Ovary (tissue), 9 donors: ENCODE data around the gene B4GALT5. TPM values are rescaled to one million over a fixed set of nuclear protein-coding genes. Genes with fewer than 3 reads are reported as not detected.
A peak's percentile ranks its signal among the peaks of the same experiment; 100 is the strongest.

Experiments
- DNase-seq, 5 donors: peaks; one replicate each; pipeline ENCODE4 v3.0.0-alpha.2; 2019 to 2020
- H3K27ac ChIP-seq, 2 donors: fragments of 200-600 bp; one replicate each; pipeline versions ENCODE4 v1.5.1 to v1.8.0; 2019 to 2022
- H3K27me3 ChIP-seq: fragments of 200-600 bp; one replicate; pipeline ENCODE4 v1.8.0; 2022
- H3K36me3 ChIP-seq: fragments of 200-600 bp; sonication (generic); one replicate; pipeline ENCODE4 v1.5.1; 2019
- H3K4me1 ChIP-seq: one replicate; pipeline ENCODE4 v1.8.1; 2013; ENCODE audit warnings: mild to moderate bottlenecking, moderate library complexity; ENCODE audit not compliant: insufficient read depth
- H3K4me3 ChIP-seq: fragments of 200-600 bp; sonication (generic); one replicate; pipeline ENCODE4 v1.5.1; 2017
- H3K9me3 ChIP-seq, 2 donors: fragments of 200-600 bp in 1 of 2; sonication (generic) in 1 of 2; one replicate each; pipeline versions ENCODE4 v1.5.1 to v1.8.1; 2013 to 2019; ENCODE audit warnings: mild to moderate bottlenecking in 1 of 2, moderate library complexity in 1 of 2
- EP300 ChIP-seq: sonication (generic); formaldehyde crosslinking; IDR thresholded peaks from one replicate; pipeline ENCODE4 v1.6.1; 2017; ENCODE audit warnings: antibody characterized with exemption
- POLR2A ChIP-seq: fragments of 450-650 bp; IDR thresholded peaks from one replicate; pipeline ENCODE4 v1.6.1; 2017; ENCODE audit warnings: antibody characterized with exemption, mild to moderate bottlenecking, moderate library complexity
- WGBS, 3 donors: extraction: QIAGEN DNeasy Blood & Tissue Kit in 1 of 3; methylation state at CpG; one replicate each; pipeline versions ENCODE4 v1.1.5 to v1.1.7; 2013 to 2017; 5-methylcytosine and 5-hydroxymethylcytosine counted together
- intact Hi-C, 4 donors: fragments of 100-400 bp; cut with DNase I; formaldehyde crosslinking; loops; one replicate each; pipeline versions ENCODE4 v1.11.0 to v1.15.1; 2022 to 2023
- polyA plus RNA-seq, 2 donors: library from polyadenylated mRNA; stranded (reverse); fragments of 200-250 nt in 1 of 2; fragments of 350-450 nt in 1 of 2; fragmentation: Illumina TruSeq in 1 of 2; extraction: RNeasy Lipid Tissue Mini Kit (QIAGEN cat#74804) in 1 of 2; gene quantifications; one replicate each; pipeline ENCODE4 v1.2.3, GENCODE V29; 2013 to 2014
- total RNA-seq, 7 donors: library from RNA; depleted of rRNA in 2 of 7; stranded (reverse); fragments of >200 nt in 2 of 7; fragmentation: NEBNext Ultra II Directional in 3 of 7; extraction: Animal tissue kit (Norgen Biotek cat#: 25700) in 3 of 7; gene quantifications; one replicate each; pipeline versions ENCODE4 v1.1.0 to v1.2.4, GENCODE V29; 2016 to 2023
- TF ChIP-seq, protein P1 (sequence below), 3 donors: fragments of 450-650 bp in 2 of 3; fragments of 200-600 bp in 1 of 3; IDR thresholded peaks; one replicate each; pipeline versions ENCODE4 v1.5.1 to v1.8.0; 2016 to 2022; ENCODE audit warnings: antibody characterized with exemption in 3 of 3, mild to moderate bottlenecking in 1 of 3
- donor health status: DM: no; HTN: no; CAD: no; lungs with moderate emphysema.
- donor health status: DM: no; HTN: no; CAD: no.
- donor health status: Bipolar disorder and iron deficiency.
- donor health status: DM: yes; HTN: yes; CAD: no.
- donor health status: DM: no; HTN: no; CAD: no.
- donor health status: DM: yes; HTN: yes; CAD: no.

The B4GALT5 gene
- total and polyA plus RNA-seq, 9 donors, result 19.0 to 53.6 (median 37.7) TPM

DNA sequence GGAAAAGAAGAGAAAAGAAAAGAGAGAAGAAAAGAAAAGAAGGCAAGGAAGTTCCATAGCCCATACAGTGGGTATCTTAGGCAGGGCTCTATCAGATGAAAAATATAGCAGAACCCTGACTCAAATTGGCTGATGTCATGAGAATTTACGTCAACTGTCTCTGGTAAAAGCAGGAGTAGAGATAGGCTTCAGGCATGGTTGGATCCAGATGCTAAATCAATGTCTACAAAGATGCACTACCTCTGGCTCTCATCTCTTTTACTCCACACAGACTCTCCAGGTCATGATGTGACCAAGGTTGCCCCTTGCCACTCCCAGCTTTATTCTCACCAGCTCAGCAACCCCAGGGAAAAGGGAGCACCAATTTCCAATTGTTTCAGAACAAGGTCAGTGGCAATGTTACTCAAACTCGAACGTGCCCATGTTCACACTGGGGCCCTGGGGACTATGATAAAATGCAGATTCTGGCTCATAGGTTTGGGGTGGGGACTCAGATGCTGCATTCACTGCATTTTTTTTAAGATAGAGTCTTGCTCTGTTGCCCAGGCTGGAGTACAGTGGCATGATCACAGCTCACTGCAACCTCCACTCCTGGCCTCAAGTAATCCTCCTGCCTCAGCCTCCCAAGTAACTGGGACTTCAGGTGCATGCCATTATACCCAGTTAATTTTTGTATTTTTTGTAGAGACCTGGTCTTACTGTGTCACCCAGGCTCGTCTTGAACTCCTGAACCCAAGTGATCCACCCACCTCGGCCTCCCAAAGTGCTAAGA lies 112.3 kb downstream of the B4GALT5 start:
- peaks cover 5% of the 10 kb centered on the region for H3K4me1 ChIP-seq
- no peak overlapping the region for H3K4me3 ChIP-seq
- H3K9me3 ChIP-seq, result no peaks in the 10 kb centered on the region
- H3K36me3 ChIP-seq, result no peaks in the 10 kb centered on the region
- intact Hi-C loops, result loop anchor here in 2 of 4 donors (2.0 to 10.0 kb wide), 3 partner anchors 59 to 267 kb away; no protein-coding TSS in a partner anchor
- H3K27ac ChIP-seq, result no peak overlapping the region
- no peaks in the 10 kb centered on the region for H3K27me3 ChIP-seq
- DNase-seq, result no peak
- 86 to 92% (median 88%) methylated on average over 5 of the region's 5 CpGs for WGBS, 3 donors
- no peak for TF ChIP-seq POLR2A
- TF ChIP-seq, protein P1, sequence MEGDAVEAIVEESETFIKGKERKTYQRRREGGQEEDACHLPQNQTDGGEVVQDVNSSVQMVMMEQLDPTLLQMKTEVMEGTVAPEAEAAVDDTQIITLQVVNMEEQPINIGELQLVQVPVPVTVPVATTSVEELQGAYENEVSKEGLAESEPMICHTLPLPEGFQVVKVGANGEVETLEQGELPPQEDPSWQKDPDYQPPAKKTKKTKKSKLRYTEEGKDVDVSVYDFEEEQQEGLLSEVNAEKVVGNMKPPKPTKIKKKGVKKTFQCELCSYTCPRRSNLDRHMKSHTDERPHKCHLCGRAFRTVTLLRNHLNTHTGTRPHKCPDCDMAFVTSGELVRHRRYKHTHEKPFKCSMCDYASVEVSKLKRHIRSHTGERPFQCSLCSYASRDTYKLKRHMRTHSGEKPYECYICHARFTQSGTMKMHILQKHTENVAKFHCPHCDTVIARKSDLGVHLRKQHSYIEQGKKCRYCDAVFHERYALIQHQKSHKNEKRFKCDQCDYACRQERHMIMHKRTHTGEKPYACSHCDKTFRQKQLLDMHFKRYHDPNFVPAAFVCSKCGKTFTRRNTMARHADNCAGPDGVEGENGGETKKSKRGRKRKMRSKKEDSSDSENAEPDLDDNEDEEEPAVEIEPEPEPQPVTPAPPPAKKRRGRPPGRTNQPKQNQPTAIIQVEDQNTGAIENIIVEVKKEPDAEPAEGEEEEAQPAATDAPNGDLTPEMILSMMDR (IDR thresholded peaks at IDR 0.05), result no peak
- no peak for TF ChIP-seq EP300

DNA sequence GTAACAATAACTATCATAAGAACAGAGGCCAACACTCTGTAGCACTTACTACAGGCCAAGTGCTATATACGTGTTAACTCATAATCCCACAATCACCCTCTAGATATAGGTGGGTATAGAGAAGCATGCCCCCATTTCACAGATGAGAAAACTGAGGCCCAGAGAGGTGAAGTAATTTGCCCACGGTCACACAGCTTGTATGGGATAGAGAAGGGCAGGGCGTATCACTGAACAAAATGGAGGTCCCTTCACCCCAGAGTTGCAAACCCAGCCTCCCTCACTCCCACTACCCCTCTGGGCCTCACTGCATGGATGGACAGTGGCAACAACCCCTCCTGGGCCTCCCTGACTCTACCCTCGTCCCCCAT lies 113.9 kb downstream of the B4GALT5 start:
- H3K27ac ChIP-seq, result no peak overlapping the region
- no peak overlapping the region for H3K4me3 ChIP-seq
- no peaks in the 10 kb centered on the region for H3K9me3 ChIP-seq
- DNase-seq, result no peak
- 92 to 98% (median 98%) methylated on average over 4 of the region's 4 CpGs for WGBS, 3 donors
- TF ChIP-seq, protein P1 (IDR thresholded peaks at IDR 0.05), result no peak
- no peaks in the 10 kb centered on the region for H3K36me3 ChIP-seq
- H3K4me1 ChIP-seq, result peaks cover 2% of the 10 kb centered on the region
- intact Hi-C loops, result loop anchor here in 2 of 4 donors (2.0 to 10.0 kb wide), 3 partner anchors 57 to 265 kb away; no protein-coding TSS in a partner anchor
- H3K27me3 ChIP-seq, result no peaks in the 10 kb centered on the region

DNA sequence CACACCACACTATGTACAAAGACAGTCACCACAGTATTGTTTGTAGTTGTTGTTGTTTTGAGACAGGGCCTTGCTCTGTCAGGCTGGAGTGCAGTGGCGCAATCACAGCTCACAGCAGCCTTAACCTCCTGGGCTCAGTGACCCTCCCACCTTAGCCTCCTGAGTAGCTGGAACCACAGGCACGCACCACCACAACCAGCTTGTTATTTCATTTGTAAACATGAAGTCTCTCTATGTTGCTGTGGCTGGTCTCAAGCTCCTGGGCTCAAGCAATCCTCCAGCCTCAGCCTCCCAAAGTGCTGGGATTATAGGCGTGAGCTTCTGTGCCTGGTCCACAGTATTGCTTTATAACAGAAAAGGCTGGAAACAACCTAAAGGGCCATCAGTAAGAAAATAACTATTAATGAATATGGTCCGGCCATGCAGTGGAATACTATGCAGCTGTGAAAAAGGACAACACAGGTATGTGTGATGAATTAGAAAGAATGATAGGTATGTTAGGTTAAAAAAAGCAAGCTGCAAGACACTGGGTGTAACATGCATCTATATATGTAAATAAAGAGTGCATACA lies 115.8 kb downstream of the B4GALT5 start:
- no peaks in the 10 kb centered on the region for H3K9me3 ChIP-seq
- no peak overlapping the region for H3K27ac ChIP-seq
- DNase-seq, result no peak
- no peaks in the 10 kb centered on the region for H3K27me3 ChIP-seq
- H3K4me3 ChIP-seq, result no peak overlapping the region
- intact Hi-C loops, result no loop called here
- peaks cover 2% of the 10 kb centered on the region for H3K4me1 ChIP-seq
- WGBS, 3 donors, result 98% methylated on average over 4 of the region's 4 CpGs
- TF ChIP-seq POLR2A (no peak), EP300 (no peak)
- TF ChIP-seq, protein P1 (IDR thresholded peaks at IDR 0.05), result no peak
- no peaks in the 10 kb centered on the region for H3K36me3 ChIP-seq

DNA sequence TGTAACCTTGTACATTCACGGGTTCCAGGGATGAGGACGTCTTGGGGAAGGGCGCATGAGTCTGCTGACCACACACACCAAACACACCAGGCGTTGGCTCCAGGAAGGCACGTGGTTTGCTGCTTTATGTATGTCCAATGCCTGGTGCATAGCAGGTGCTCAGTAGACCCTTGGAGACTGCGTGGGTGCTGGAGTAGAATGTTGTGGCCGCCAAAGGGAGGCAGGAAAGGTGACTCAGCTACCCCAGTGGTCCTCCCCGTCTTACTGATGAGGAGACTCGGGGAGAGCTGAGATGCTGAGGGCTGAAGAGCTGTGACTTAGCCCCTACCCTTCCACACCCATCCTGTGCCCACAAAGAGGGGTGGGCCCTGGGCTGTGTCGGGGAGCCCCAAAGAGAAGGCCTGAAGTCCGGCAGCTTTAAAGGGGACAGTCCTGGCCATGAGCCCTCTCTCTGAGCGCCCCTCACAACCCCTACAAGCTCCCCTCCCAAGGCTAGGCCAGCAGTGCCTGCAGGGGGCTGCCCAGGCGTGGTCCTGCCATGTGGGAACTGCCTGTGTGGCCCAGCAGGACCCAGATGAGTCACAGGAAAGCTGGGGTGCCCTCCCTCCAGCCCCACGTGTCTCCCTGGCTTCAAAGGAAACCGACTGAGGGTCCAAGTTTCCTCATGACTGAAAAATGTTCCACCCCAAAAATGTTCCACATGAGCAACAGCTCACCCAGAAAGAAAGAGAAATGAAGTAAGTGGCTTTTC lies 117.7 kb downstream of the B4GALT5 start:
- Histone ChIP-seq H3K9me3 (no peaks in the 10 kb centered on the region), H3K4me1 (peaks cover 2% of the 10 kb centered on the region), H3K27ac (peak overlapping the region in 1 of 2 donors; percentile 10), H3K27me3 (no peaks in the 10 kb centered on the region), H3K4me3 (no peak overlapping the region), H3K36me3 (no peaks in the 10 kb centered on the region)
- 79 to 81% (median 79%) methylated on average over 15 of the region's 15 CpGs for WGBS, 3 donors
- intact Hi-C loops, result no loop called here
- peak in 1 of 5 donors; percentile 33 for DNase-seq
- TF ChIP-seq, protein P1 (IDR thresholded peaks at IDR 0.05), result no peak
- no peak for TF ChIP-seq EP300
- no peak for TF ChIP-seq POLR2A
